NB4 (cell line): Measurements from ENCODE around the gene FANCC.

Experiments used
- CTCF ChIP-seq: IDR thresholded peaks from one replicate; pipeline ENCODE4 v1.5.1; 2012; ENCODE audit warnings: low read depth, low read length
- MYC ChIP-seq: IDR thresholded peaks from 2 replicates; pipeline ENCODE4 v1.6.1; 2011; ENCODE audit warnings: low read depth, low read length

DNA sequence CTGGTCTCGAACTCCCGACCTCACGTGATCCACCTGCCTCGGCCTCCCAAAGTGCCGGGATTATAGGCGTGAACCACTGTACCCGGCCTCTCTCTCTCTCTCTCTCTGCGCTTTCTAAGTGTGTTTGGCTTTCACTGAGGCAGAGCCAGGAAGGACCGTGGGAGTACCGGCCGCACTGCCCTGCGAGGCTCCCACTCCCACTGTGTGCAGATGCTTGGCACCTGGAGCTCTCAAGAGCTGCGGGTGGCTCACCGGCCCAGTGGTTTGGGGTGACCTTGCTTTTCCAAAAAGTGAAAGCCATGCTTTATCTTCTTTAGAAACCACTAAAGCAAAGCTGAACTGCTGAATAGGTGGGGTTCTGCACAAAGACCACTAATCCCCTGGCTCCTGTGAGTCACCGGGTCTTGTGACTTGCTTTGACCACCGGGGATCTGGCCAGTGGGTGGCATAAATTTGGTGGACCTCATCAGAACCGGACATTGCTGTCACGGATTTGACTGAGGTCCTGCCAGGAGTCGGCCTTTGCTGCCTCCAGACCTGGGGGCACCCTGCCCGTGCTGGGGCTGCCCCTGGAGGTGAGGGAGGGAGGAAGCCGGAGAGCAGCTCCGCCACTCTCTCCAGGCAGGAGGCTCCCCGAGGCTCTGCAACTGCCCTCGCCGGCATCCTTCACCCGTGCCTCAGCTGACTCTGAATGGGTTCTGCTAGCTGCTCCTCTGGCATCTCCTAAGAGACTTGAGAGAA lies 228.9 kb downstream of the FANCC start:
- TF ChIP-seq CTCF, result no peak
- no peak for TF ChIP-seq MYC
